NB4 (cell line): ENCODE data around the gene ELAVL1.

Source experiments
- POLR2A ChIP-seq: IDR thresholded peaks from 2 replicates; pipeline ENCODE4 v1.6.1; 2011; ENCODE audit warnings: mild to moderate bottlenecking; ENCODE audit not compliant: insufficient read length; ENCODE audit errors: extremely low read depth
- TF ChIP-seq, protein P1 (sequence below): IDR thresholded peaks from one replicate; pipeline ENCODE4 v1.5.1; 2012; ENCODE audit warnings: low read depth, low read length
- TF ChIP-seq, protein P2 (sequence below): IDR thresholded peaks from 2 replicates; pipeline ENCODE4 v1.6.1; 2011; ENCODE audit warnings: low read depth, low read length

DNA sequence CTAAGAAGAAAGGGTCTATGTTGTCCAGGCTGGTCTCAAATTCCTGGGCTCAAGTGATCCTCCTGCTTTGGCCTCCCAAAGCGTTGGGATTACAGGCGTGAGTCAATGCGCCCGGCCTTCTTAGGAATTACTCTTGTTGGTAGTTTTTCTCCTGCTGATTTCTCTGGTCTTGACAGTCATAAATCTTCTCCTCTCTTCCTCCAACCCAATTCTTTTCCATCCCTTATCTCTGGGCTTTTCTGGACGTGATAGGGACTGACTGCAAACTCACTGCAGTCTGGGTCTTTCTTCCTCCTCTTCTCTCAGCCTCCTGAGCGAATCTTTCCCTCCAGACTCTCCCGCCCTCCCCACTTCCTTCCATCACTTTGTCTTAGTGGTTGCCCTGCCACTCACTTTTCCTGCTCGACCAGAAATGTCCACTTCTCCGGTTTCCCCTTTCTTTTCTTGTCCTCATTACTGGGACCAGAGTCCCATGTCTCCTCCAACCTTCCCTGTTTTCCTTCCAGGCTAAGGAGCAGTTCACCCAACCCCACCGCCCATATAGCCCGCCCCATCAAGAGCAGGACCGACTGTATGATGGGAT is 40.1 kb downstream of the ELAVL1 start:
- TF ChIP-seq, protein P1, sequence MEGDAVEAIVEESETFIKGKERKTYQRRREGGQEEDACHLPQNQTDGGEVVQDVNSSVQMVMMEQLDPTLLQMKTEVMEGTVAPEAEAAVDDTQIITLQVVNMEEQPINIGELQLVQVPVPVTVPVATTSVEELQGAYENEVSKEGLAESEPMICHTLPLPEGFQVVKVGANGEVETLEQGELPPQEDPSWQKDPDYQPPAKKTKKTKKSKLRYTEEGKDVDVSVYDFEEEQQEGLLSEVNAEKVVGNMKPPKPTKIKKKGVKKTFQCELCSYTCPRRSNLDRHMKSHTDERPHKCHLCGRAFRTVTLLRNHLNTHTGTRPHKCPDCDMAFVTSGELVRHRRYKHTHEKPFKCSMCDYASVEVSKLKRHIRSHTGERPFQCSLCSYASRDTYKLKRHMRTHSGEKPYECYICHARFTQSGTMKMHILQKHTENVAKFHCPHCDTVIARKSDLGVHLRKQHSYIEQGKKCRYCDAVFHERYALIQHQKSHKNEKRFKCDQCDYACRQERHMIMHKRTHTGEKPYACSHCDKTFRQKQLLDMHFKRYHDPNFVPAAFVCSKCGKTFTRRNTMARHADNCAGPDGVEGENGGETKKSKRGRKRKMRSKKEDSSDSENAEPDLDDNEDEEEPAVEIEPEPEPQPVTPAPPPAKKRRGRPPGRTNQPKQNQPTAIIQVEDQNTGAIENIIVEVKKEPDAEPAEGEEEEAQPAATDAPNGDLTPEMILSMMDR = no peak
- TF ChIP-seq, protein P2, sequence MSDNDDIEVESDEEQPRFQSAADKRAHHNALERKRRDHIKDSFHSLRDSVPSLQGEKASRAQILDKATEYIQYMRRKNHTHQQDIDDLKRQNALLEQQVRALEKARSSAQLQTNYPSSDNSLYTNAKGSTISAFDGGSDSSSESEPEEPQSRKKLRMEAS = no peak
- TF ChIP-seq POLR2A = no peak
